Neuron (in vitro differentiated cells): ENCODE results near the gene SERGEF.

Source experiments
- H2AFZ ChIP-seq: one replicate; pipeline ENCODE4 v1.6.1; 2013; ENCODE audit warnings: low read depth, mild to moderate bottlenecking, inconsistent platforms, low read length, moderate library complexity
- H3K27me3 ChIP-seq: one replicate; pipeline ENCODE4 v1.6.1; 2013; ENCODE audit warnings: low read length; ENCODE audit not compliant: insufficient read depth
- H3K36me3 ChIP-seq: one replicate; pipeline ENCODE4 v1.6.1; 2013; ENCODE audit warnings: low read length; ENCODE audit not compliant: insufficient read depth
- H3K4me1 ChIP-seq: one replicate; pipeline ENCODE4 v1.6.1; 2013; ENCODE audit warnings: low read length; ENCODE audit not compliant: insufficient read depth
- H3K4me3 ChIP-seq: 2 replicates; pipeline ENCODE4 v1.5.1; 2013; ENCODE audit warnings: mild to moderate bottlenecking, low read length, moderate library complexity
- H3K9me3 ChIP-seq: one replicate; pipeline ENCODE4 v1.6.1; 2013; ENCODE audit warnings: low read length

Gene SERGEF

DNA sequence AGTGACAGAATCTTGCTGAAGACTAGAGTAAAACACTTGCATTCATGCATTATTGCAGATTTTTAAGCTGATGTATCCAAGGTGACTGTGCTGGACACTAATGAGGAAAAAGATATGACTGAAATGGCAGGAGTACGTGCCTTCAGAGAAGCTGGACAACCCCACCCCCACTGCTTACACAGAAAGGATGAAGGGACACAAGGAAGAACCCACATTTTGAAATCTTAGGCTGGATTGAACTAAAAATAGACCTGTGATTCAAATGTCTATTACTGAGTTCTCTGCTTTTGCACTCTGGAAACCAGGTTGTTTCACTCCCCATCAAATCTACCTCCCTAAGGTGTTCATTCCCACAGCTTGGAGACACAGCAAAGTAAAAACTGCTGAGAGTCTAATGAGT lies 161.2 kb downstream of the SERGEF start:
- Histone ChIP-seq H2AFZ (no peak overlapping the region), H3K36me3 (no peaks in the 10 kb centered on the region), H3K9me3 (no peaks in the 10 kb centered on the region), H3K27me3 (no peaks in the 10 kb centered on the region), H3K4me3 (no peak overlapping the region), H3K4me1 (no peaks in the 10 kb centered on the region)

- no peaks in the 10 kb centered on the region for H3K36me3 ChIP-seq
- no peak overlapping the region for H2AFZ ChIP-seq
- no peaks in the 10 kb centered on the region for H3K27me3 ChIP-seq
- H3K4me1 ChIP-seq: no peaks in the 10 kb centered on the region
- no peaks in the 10 kb centered on the region for H3K9me3 ChIP-seq
- no peak overlapping the region for H3K4me3 ChIP-seq
These were observed 162.5 kb downstream of the SERGEF start for GRCh38 chr11:17850336-17850735.

DNA sequence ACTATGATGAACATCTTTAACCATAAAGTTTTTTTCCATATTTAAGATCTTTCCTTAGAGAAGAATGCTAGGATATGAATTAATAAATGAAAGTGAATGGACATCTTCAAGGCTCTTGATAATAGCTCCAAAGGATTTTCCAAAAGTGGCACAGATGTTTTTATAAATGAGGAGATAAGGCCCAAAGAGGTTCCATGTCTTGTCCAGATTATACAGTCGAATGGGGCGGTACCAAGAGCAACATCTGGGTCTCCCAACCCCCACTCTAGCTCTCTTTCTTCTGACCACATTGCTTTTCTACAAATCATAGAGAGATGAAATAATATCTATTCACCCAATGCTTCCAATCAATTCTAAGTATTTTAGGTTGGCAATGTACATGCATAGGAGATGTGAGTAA lies 164.1 kb downstream of the SERGEF start:
- no peak overlapping the region for H3K4me3 ChIP-seq
- no peaks in the 10 kb centered on the region for H3K27me3 ChIP-seq
- H3K4me1 ChIP-seq: no peaks in the 10 kb centered on the region
- H2AFZ ChIP-seq: no peak overlapping the region
- H3K36me3 ChIP-seq: no peaks in the 10 kb centered on the region
- H3K9me3 ChIP-seq: no peaks in the 10 kb centered on the region

DNA sequence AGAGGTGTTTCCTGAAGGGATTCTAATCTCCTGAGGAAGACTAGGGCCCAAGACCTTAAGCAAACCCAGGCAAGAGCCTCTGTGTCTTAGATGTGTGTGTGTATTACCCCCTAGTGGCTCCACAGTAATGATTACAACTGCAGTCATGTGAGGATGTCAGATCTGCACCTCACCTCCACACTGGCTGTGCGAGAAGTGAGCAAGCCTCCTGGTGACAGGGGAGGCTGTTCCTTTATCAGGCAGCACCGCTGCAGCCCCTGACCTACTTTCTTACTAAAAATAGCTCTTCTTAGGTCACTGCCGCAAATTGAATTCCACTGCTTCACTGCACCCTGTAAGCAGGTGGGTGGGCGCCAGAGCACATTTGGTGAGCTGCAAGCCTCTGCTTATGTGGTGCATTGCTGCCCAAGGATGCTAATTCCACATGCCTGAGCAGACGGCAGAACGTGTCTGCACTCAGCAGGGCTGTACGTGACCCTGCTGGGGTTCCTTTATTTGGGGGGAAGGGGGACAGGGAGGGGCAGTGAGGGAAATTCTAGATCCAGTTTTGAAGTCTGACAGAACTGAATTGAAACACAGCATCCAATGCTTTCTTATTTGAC lies 165.9 kb downstream of the SERGEF start:
- Histone ChIP-seq H3K36me3 (no peaks in the 10 kb centered on the region), H3K4me3 (no peak overlapping the region), H3K27me3 (no peaks in the 10 kb centered on the region), H3K4me1 (no peaks in the 10 kb centered on the region), H3K9me3 (no peaks in the 10 kb centered on the region), H2AFZ (no peak overlapping the region)

DNA sequence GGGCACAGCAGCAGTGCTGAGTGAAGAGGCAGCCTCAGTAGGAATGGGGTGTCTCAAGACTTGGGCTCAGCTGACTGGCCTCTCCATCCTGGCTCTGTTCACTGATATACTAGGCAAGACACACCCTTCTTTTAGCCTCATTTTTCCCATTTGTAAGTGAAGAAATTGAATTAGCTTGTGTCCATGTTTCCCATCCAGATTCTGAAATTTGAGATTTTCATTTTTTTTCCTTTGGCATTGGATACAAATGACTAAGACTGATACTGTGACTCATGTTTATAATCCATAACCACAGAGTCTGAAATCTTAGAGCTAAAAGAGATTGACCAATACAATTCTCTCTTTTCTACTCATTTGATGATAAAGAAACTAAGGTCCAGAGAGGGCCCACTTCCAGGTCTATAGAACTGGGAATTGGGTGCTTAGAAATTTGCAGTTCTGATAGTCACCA lies 167.4 kb downstream of the SERGEF start:
- no peak overlapping the region for H2AFZ ChIP-seq
- no peak overlapping the region for H3K4me3 ChIP-seq
- H3K4me1 ChIP-seq: no peaks in the 10 kb centered on the region
- no peaks in the 10 kb centered on the region for H3K27me3 ChIP-seq
- no peaks in the 10 kb centered on the region for H3K9me3 ChIP-seq
- no peaks in the 10 kb centered on the region for H3K36me3 ChIP-seq

- Histone ChIP-seq H3K36me3 (no peaks in the 10 kb centered on the region), H3K27me3 (no peaks in the 10 kb centered on the region), H3K4me1 (no peaks in the 10 kb centered on the region), H3K9me3 (no peaks in the 10 kb centered on the region), H2AFZ (no peak overlapping the region), H3K4me3 (no peak overlapping the region)
These were observed 172.7 kb downstream of the SERGEF start for GRCh38 chr11:17840101-17840548.

DNA sequence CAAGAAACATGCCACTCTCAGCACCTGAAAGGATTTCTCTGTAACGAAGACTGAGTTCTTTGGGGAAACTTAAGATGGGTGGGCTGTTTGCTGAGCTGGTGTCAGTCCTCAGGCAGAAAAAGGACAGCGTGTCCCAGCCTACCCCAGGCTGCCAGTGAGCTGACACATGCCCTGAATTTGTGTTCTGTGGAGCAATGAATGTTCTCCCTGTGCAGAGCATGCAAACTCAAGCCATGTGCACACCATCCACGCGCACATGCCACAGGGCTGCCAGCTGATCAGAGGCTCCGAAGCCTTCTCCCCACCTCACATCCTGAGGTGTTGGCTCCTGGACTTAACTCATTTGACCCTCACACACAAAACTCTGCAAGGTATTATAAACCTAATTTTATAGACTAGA lies 173.4 kb downstream of the SERGEF start:
- Histone ChIP-seq H3K4me1 (no peaks in the 10 kb centered on the region), H3K27me3 (no peaks in the 10 kb centered on the region), H3K9me3 (no peaks in the 10 kb centered on the region), H3K36me3 (no peaks in the 10 kb centered on the region), H2AFZ (no peak overlapping the region), H3K4me3 (no peak overlapping the region)

DNA sequence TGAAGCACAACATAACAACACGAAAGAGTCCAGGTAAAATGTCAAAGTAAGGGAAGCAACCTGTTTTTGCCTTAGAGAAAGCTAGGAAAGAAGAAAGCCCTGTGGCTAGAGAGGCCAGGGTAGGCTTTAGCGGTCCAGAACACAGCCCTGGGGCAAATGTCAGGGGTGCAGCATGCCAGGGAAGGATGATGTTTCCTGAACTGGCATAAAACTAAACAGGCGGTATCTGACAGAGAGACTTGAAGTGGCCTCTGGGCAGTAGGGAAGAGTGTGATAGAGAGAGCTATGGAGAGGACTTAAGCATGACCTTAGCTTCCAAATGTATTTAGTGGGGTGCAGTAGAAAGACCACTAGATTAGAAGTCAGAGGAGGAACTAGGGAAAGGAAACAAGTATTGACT lies 174.7 kb downstream of the SERGEF start:
- Histone ChIP-seq H3K36me3 (no peaks in the 10 kb centered on the region), H3K4me1 (no peaks in the 10 kb centered on the region), H3K4me3 (no peak overlapping the region), H2AFZ (no peak overlapping the region), H3K9me3 (no peaks in the 10 kb centered on the region), H3K27me3 (no peaks in the 10 kb centered on the region)

- H3K27me3 ChIP-seq: no peaks in the 10 kb centered on the region
- H3K4me3 ChIP-seq: no peak overlapping the region
- no peak overlapping the region for H2AFZ ChIP-seq
- H3K9me3 ChIP-seq: no peaks in the 10 kb centered on the region
- H3K36me3 ChIP-seq: no peaks in the 10 kb centered on the region
- no peaks in the 10 kb centered on the region for H3K4me1 ChIP-seq
These were observed 181.0 kb downstream of the SERGEF start for GRCh38 chr11:17831883-17832282.

GRCh38 chr11:17831228-17831627 lies 181.6 kb downstream of the SERGEF start:
- Histone ChIP-seq H3K4me1 (no peaks in the 10 kb centered on the region), H2AFZ (no peak overlapping the region), H3K4me3 (no peak overlapping the region), H3K36me3 (no peaks in the 10 kb centered on the region), H3K9me3 (no peaks in the 10 kb centered on the region), H3K27me3 (no peaks in the 10 kb centered on the region)

- no peak overlapping the region for H2AFZ ChIP-seq
These were observed 184.5 kb downstream of the SERGEF start for GRCh38 chr11:17828311-17828751.

GRCh38 chr11:17827006-17827405 lies 185.8 kb downstream of the SERGEF start:
- Histone ChIP-seq H2AFZ (no peak overlapping the region), H3K27me3 (no peaks in the 10 kb centered on the region), H3K4me3 (no peak overlapping the region), H3K36me3 (no peaks in the 10 kb centered on the region), H3K4me1 (no peaks in the 10 kb centered on the region), H3K9me3 (no peaks in the 10 kb centered on the region)

More at GRCh38 chr11:17828311-17828751, 184.5 kb downstream of the SERGEF start:
- no peaks in the 10 kb centered on the region for H3K9me3 ChIP-seq
- H3K4me3 ChIP-seq: no peak overlapping the region
- no peaks in the 10 kb centered on the region for H3K4me1 ChIP-seq
- no peaks in the 10 kb centered on the region for H3K36me3 ChIP-seq
- H3K27me3 ChIP-seq: no peaks in the 10 kb centered on the region

- no peak overlapping the region for H3K4me3 ChIP-seq
- no peaks in the 10 kb centered on the region for H3K36me3 ChIP-seq
- H3K27me3 ChIP-seq: no peaks in the 10 kb centered on the region
- no peaks in the 10 kb centered on the region for H3K4me1 ChIP-seq
- no peaks in the 10 kb centered on the region for H3K9me3 ChIP-seq
- no peak overlapping the region for H2AFZ ChIP-seq
These were observed 190.5 kb downstream of the SERGEF start for GRCh38 chr11:17822401-17822781.
